ENCODE results near the gene DCST1.

- TF ChIP-seq CTCF (conservative IDR thresholded peaks at IDR 0.05; ENCODE audit: low read depth, low read length) = no peak
- TF ChIP-seq EZH2 (IDR thresholded peaks at IDR 0.05; ENCODE audit: borderline replicate concordance, low read depth, low read length, poor library complexity, severe bottlenecking) = no peak
Measured at GRCh38 chr1:155079210-155079486, 45.5 kb downstream of the DCST1 start.
